Endothelial cell (in vitro differentiated cells): ENCODE measurements around the gene MON2. TPM values are rescaled to one million over a fixed set of nuclear protein-coding genes. Genes with fewer than 3 reads are reported as not detected.

Experiments used
- DNase-seq: peaks from one replicate; pipeline ENCODE4 v3.0.0; 2021; ENCODE audit warnings: low spot score
- H3K27ac Mint-ChIP-seq: one replicate; pipeline ENCODE4 v1.8.0; 2021; ENCODE audit warnings: mixed read lengths, inconsistent platforms; ENCODE audit not compliant: unreplicated experiment
- H3K27me3 Mint-ChIP-seq: one replicate; pipeline ENCODE4 v1.8.0; 2021; ENCODE audit warnings: mild to moderate bottlenecking, moderate library complexity, mixed read lengths, inconsistent platforms; ENCODE audit not compliant: unreplicated experiment
- H3K36me3 Mint-ChIP-seq: one replicate; pipeline ENCODE4 v1.8.0; 2021; ENCODE audit warnings: mild to moderate bottlenecking, low read depth, mixed read lengths, inconsistent platforms; ENCODE audit not compliant: unreplicated experiment
- H3K4me1 Mint-ChIP-seq: one replicate; pipeline ENCODE4 v1.8.0; 2021; ENCODE audit warnings: mild to moderate bottlenecking, mixed read lengths, inconsistent platforms; ENCODE audit not compliant: unreplicated experiment
- H3K4me3 Mint-ChIP-seq: one replicate; pipeline ENCODE4 v1.8.0; 2021; ENCODE audit warnings: mild to moderate bottlenecking, mixed read lengths, inconsistent platforms; ENCODE audit not compliant: unreplicated experiment
- H3K9me3 Mint-ChIP-seq: one replicate; pipeline ENCODE4 v1.8.0; 2021; ENCODE audit warnings: mixed read lengths, inconsistent platforms; ENCODE audit not compliant: unreplicated experiment
- CTCF ChIP-seq: fragments of 200-600 bp; sonication (generic); IDR thresholded peaks from one replicate; pipeline ENCODE4 v1.5.0; 2021; ENCODE audit warnings: antibody characterized with exemption; ENCODE audit not compliant: unreplicated experiment
- total RNA-seq: library from RNA; stranded (reverse); fragmentation: NEBNext Ultra II Directional; extraction: Animal tissue kit (Norgen Biotek cat#: 25700); gene quantifications from one replicate; pipeline ENCODE4 v1.2.1, GENCODE V29; 2021; ENCODE audit not compliant: unreplicated experiment

The MON2 gene
- total RNA-seq, 1 donor from 2014 or later, result 31.9 TPM

- no peak overlapping the region for H3K4me3 Mint-ChIP-seq
Observed at GRCh38 chr12:62562846-62563245, 96.2 kb downstream of the MON2 start.

GRCh38 chr12:62575036-62575435 is 108.4 kb downstream of the MON2 start:
- no peak for TF ChIP-seq CTCF
- Mint-ChIP-seq H3K36me3 (no peaks in the 10 kb centered on the region), H3K4me3 (no peak overlapping the region), H3K4me1 (no peaks in the 10 kb centered on the region), H3K9me3 (no peaks in the 10 kb centered on the region), H3K27ac (no peak overlapping the region), H3K27me3 (no peaks in the 10 kb centered on the region)
- no peak for DNase-seq

More at GRCh38 chr12:62562846-62563245, 96.2 kb downstream of the MON2 start:
- Mint-ChIP-seq H3K36me3 (no peaks in the 10 kb centered on the region), H3K27ac (no peak overlapping the region), H3K27me3 (no peaks in the 10 kb centered on the region), H3K4me1 (no peaks in the 10 kb centered on the region), H3K9me3 (no peaks in the 10 kb centered on the region)
- no peak for DNase-seq
- TF ChIP-seq CTCF, result no peak

GRCh38 chr12:62576503-62576902 is 109.9 kb downstream of the MON2 start:
- no peaks in the 10 kb centered on the region for H3K27me3 Mint-ChIP-seq
- TF ChIP-seq CTCF, result no peak

GRCh38 chr12:62578726-62579125 is 112.1 kb downstream of the MON2 start:
- Mint-ChIP-seq H3K4me3 (no peak overlapping the region), H3K9me3 (no peaks in the 10 kb centered on the region), H3K27ac (no peak overlapping the region), H3K27me3 (peaks cover 3% of the 10 kb centered on the region), H3K36me3 (no peaks in the 10 kb centered on the region), H3K4me1 (no peaks in the 10 kb centered on the region)
- TF ChIP-seq CTCF, result no peak
- no peak for DNase-seq

More at GRCh38 chr12:62576503-62576902, 109.9 kb downstream of the MON2 start:
- Mint-ChIP-seq H3K9me3 (no peaks in the 10 kb centered on the region), H3K4me3 (no peak overlapping the region), H3K27ac (no peak overlapping the region), H3K36me3 (no peaks in the 10 kb centered on the region), H3K4me1 (no peaks in the 10 kb centered on the region)
- DNase-seq, result no peak

- Mint-ChIP-seq H3K27ac (no peak overlapping the region), H3K27me3 (peaks cover 3% of the 10 kb centered on the region), H3K4me3 (no peak overlapping the region), H3K9me3 (no peaks in the 10 kb centered on the region), H3K36me3 (no peaks in the 10 kb centered on the region), H3K4me1 (no peaks in the 10 kb centered on the region)
- peak; percentile 40 for TF ChIP-seq CTCF
- no peak for DNase-seq
Observed at GRCh38 chr12:62581288-62582064, 114.8 kb downstream of the MON2 start.
